ENCODE results near the gene LBP. TPM values are rescaled to one million over a fixed set of nuclear protein-coding genes. Genes with fewer than 3 reads are reported as not detected.

Gene LBP
- total and polyA plus RNA-seq, 2 experiments from 2014 or later = 0.10 to 0.19 TPM

- no peaks in the 10 kb centered on the region for H3K9me3 Mint-ChIP-seq
- H3F3A ChIP-seq (replicated peaks; ENCODE audit: low read depth) = peaks cover 37% of the 10 kb centered on the region
- H4K20me1 ChIP-seq (replicated peaks; ENCODE audit: insufficient read depth) = peaks cover 42% of the 10 kb centered on the region
- peak; percentile 35 for ATAC-seq
- no peak overlapping the region for H3K4me3 Mint-ChIP-seq
- TF ChIP-seq POLR2AphosphoS5 (IDR thresholded peaks at IDR 0.05; ENCODE audit: low read depth) (peak; percentile 39; the same call in 1 of the 2 replicates), ETS1 (IDR thresholded peaks at IDR 0.05) (no peak)
- peak overlapping the region; percentile 80; the same call in 1 of the 2 replicates for H3K27ac ChIP-seq (ENCODE audit: low read depth)
- no peak overlapping the region for H3K4me3 ChIP-seq
- no peak for DNase-seq (ENCODE audit: low spot score)
- H3K4me2 ChIP-seq = no peak overlapping the region
- H3K4me1 ChIP-seq (ENCODE audit: insufficient read depth) = peaks cover 16% of the 10 kb centered on the region
- peaks cover 17% of the 10 kb centered on the region for H3K79me2 ChIP-seq (replicated peaks; ENCODE audit: insufficient read depth)
- peak overlapping the region; percentile 51; the same call in 1 of the 2 replicates for H3K27ac Mint-ChIP-seq
- peaks cover 19% of the 10 kb centered on the region for H3K4me1 Mint-ChIP-seq
- H3K36me3 ChIP-seq (ENCODE audit: insufficient read depth) = peaks cover 46% of the 10 kb centered on the region
- peaks cover 13% of the 10 kb centered on the region for H3K27me3 Mint-ChIP-seq (ENCODE audit: insufficient read depth, low read depth, poor library complexity)
- no peak overlapping the region for H2AFZ ChIP-seq
- no peaks in the 10 kb centered on the region for H3K27me3 ChIP-seq (ENCODE audit: insufficient read depth)
- no peaks in the 10 kb centered on the region for H3K9me2 ChIP-seq (ENCODE audit: insufficient read depth)
- peaks cover 82% of the 10 kb centered on the region for H3K36me3 Mint-ChIP-seq (ENCODE audit: low read depth)
Measured at GRCh38 chr20:38418509-38419204, 72.4 kb downstream of the LBP start.

GRCh38 chr20:38420388-38421085 is 74.3 kb downstream of the LBP start:
- no peaks in the 10 kb centered on the region for H3K27me3 ChIP-seq (ENCODE audit: insufficient read depth)
- H3K4me2 ChIP-seq = no peak overlapping the region
- H3K9me3 Mint-ChIP-seq = no peaks in the 10 kb centered on the region
- H3K4me3 Mint-ChIP-seq = no peak overlapping the region
- no peak for ATAC-seq
- 0 out of 2 replicates have a peak overlapping the region, but pooled peaks have one; percentile 26 for H3K27ac ChIP-seq (ENCODE audit: low read depth)
- peaks cover 13% of the 10 kb centered on the region for H3K27me3 Mint-ChIP-seq (ENCODE audit: insufficient read depth, low read depth, poor library complexity)
- no peak overlapping the region for H2AFZ ChIP-seq
- peaks cover 19% of the 10 kb centered on the region for H3K4me1 Mint-ChIP-seq
- H3K27ac Mint-ChIP-seq = no peak overlapping the region
- H3K36me3 Mint-ChIP-seq (ENCODE audit: low read depth) = peaks cover 89% of the 10 kb centered on the region
- no peak overlapping the region for H3K4me3 ChIP-seq
- H3K4me1 ChIP-seq (ENCODE audit: insufficient read depth) = peaks cover 16% of the 10 kb centered on the region
- H3K79me2 ChIP-seq (replicated peaks; ENCODE audit: insufficient read depth) = peaks cover 31% of the 10 kb centered on the region
- peaks cover 65% of the 10 kb centered on the region for H3K36me3 ChIP-seq (ENCODE audit: insufficient read depth)
- DNase-seq (ENCODE audit: low spot score) = no peak
- H4K20me1 ChIP-seq (replicated peaks; ENCODE audit: insufficient read depth) = peaks cover 57% of the 10 kb centered on the region
- peaks cover 40% of the 10 kb centered on the region for H3F3A ChIP-seq (replicated peaks; ENCODE audit: low read depth)
- no peaks in the 10 kb centered on the region for H3K9me2 ChIP-seq (ENCODE audit: insufficient read depth)
- TF ChIP-seq JUNB (IDR thresholded peaks at IDR 0.05; ENCODE audit: unreplicated experiment) = no peak
- TF ChIP-seq REST (IDR thresholded peaks at IDR 0.05; ENCODE audit: unreplicated experiment) = no peak
- no peak for TF ChIP-seq ETS1 (IDR thresholded peaks at IDR 0.05)
- no peak for TF ChIP-seq POLR2AphosphoS5 (IDR thresholded peaks at IDR 0.05; ENCODE audit: low read depth)
- TF ChIP-seq NANOG (IDR thresholded peaks at IDR 0.05; ENCODE audit: borderline replicate concordance) = no peak
- TF ChIP-seq CTCF (conservative IDR thresholded peaks at IDR 0.05; ENCODE audit: low read depth in 2 of 2) = no peak
- no peak for TF ChIP-seq ZNF114 (CRISPR knock-in tag; IDR thresholded peaks at IDR 0.05)
- TF ChIP-seq STAT1 (IDR thresholded peaks at IDR 0.05; ENCODE audit: unreplicated experiment) = no peak

Data from GM23338 (cell line).